ENCODE data around the gene ATP5PO. TPM values are rescaled to one million over a fixed set of nuclear protein-coding genes. Genes with fewer than 3 reads are reported as not detected.

The ATP5PO gene
- total RNA-seq, 1 experiment from 2014 or later = 254 TPM

GRCh38 chr21:33875026-33875695 is 40.4 kb downstream of the ATP5PO start:
- Histone ChIP-seq H3K27me3 (replicated peaks; ENCODE audit: insufficient read depth, low read depth, low read length, poor library complexity) (no peaks in the 10 kb centered on the region), H3K9me3 (ENCODE audit: low read depth, low read length, poor library complexity, severe bottlenecking) (no peaks in the 10 kb centered on the region), H3K27ac (ENCODE audit: low read depth, low read length, poor library complexity, severe bottlenecking) (no peak overlapping the region), H3K4me3 (ENCODE audit: low read depth, low read length, poor library complexity, severe bottlenecking) (no peak overlapping the region), H3K4me1 (ENCODE audit: insufficient read depth, low read length, poor library complexity, severe bottlenecking) (no peaks in the 10 kb centered on the region), H3K36me3 (ENCODE audit: insufficient read depth, low read length, poor library complexity, severe bottlenecking) (no peaks in the 10 kb centered on the region)
- intact Hi-C loops (cut with micrococcal nuclease; ENCODE audit: unreplicated experiment) = no loop called here
- no peak for DNase-seq (ENCODE audit: low spot score)
- TF ChIP-seq, protein P1, sequence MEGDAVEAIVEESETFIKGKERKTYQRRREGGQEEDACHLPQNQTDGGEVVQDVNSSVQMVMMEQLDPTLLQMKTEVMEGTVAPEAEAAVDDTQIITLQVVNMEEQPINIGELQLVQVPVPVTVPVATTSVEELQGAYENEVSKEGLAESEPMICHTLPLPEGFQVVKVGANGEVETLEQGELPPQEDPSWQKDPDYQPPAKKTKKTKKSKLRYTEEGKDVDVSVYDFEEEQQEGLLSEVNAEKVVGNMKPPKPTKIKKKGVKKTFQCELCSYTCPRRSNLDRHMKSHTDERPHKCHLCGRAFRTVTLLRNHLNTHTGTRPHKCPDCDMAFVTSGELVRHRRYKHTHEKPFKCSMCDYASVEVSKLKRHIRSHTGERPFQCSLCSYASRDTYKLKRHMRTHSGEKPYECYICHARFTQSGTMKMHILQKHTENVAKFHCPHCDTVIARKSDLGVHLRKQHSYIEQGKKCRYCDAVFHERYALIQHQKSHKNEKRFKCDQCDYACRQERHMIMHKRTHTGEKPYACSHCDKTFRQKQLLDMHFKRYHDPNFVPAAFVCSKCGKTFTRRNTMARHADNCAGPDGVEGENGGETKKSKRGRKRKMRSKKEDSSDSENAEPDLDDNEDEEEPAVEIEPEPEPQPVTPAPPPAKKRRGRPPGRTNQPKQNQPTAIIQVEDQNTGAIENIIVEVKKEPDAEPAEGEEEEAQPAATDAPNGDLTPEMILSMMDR (conservative IDR thresholded peaks at IDR 0.05; ENCODE audit: low read depth, low read length) = no peak
- no peak for TF ChIP-seq EZH2 (IDR thresholded peaks at IDR 0.05; ENCODE audit: borderline replicate concordance, low read depth, low read length, poor library complexity, severe bottlenecking)
- BruUV-seq (replicated peaks) = no TSS peak
- CTCF ChIA-PET = no interaction called here
- POLR2A ChIA-PET (ENCODE audit: low non-redundant PET) = no interaction called here

GRCh38 chr21:33874161-33874560 is 41.4 kb downstream of the ATP5PO start:
- no peaks in the 10 kb centered on the region for H3K9me3 ChIP-seq (ENCODE audit: low read depth, low read length, poor library complexity, severe bottlenecking)
- ChIA-PET CTCF (no interaction called here), POLR2A (ENCODE audit: low non-redundant PET) (no interaction called here)
- no peak overlapping the region for H3K4me3 ChIP-seq (ENCODE audit: low read depth, low read length, poor library complexity, severe bottlenecking)
- TF ChIP-seq, protein P1 (conservative IDR thresholded peaks at IDR 0.05; ENCODE audit: low read depth, low read length) = no peak
- TF ChIP-seq EZH2 (IDR thresholded peaks at IDR 0.05; ENCODE audit: borderline replicate concordance, low read depth, low read length, poor library complexity, severe bottlenecking) = no peak
- DNase-seq (ENCODE audit: low spot score) = no peak
- intact Hi-C loops (cut with micrococcal nuclease; ENCODE audit: unreplicated experiment) = no loop called here
- H3K4me1 ChIP-seq (ENCODE audit: insufficient read depth, low read length, poor library complexity, severe bottlenecking) = no peaks in the 10 kb centered on the region
- H3K36me3 ChIP-seq (ENCODE audit: insufficient read depth, low read length, poor library complexity, severe bottlenecking) = no peaks in the 10 kb centered on the region
- H3K27me3 ChIP-seq (replicated peaks; ENCODE audit: insufficient read depth, low read depth, low read length, poor library complexity) = no peaks in the 10 kb centered on the region
- BruUV-seq (replicated peaks) = no TSS peak
- no peak overlapping the region for H3K27ac ChIP-seq (ENCODE audit: low read depth, low read length, poor library complexity, severe bottlenecking)

DNA sequence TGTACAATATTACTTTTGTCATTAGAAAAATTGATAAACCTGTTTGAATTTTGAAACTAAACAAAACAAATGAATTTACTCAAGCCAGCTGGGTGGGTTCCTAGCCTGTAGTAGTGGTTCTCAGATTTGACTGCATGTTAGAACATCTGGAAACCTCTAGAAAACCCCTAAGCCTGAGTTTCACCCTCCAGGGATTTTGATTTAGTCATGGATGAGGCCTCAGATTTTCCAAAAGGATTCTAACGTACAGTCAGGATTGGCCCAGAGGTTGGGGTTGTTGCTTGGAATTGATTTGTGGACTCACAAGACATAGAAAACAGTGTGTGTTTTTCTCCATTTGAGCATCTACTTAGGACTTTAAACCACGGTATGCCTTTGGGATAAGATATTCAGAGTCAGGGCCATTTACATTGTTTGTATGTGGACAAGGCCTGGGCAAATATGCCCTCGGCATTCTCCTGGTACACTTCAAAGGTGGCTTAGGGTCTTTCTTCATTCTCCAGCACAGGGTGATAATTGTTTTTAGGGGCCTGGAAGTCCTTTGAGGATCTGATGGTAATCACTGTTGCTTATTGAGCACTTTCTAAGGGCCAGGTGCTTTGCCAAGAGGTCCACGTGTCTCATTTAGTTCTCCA is 42.6 kb downstream of the ATP5PO start:
- H3K27ac ChIP-seq (ENCODE audit: low read depth, low read length, poor library complexity, severe bottlenecking) = no peak overlapping the region
- BruUV-seq (replicated peaks) = no TSS peak
- H3K27me3 ChIP-seq (replicated peaks; ENCODE audit: insufficient read depth, low read depth, low read length, poor library complexity) = no peaks in the 10 kb centered on the region
- no peaks in the 10 kb centered on the region for H3K36me3 ChIP-seq (ENCODE audit: insufficient read depth, low read length, poor library complexity, severe bottlenecking)
- H3K4me3 ChIP-seq (ENCODE audit: low read depth, low read length, poor library complexity, severe bottlenecking) = no peak overlapping the region
- no peaks in the 10 kb centered on the region for H3K4me1 ChIP-seq (ENCODE audit: insufficient read depth, low read length, poor library complexity, severe bottlenecking)
- no peak for DNase-seq (ENCODE audit: low spot score)
- TF ChIP-seq EZH2 (IDR thresholded peaks at IDR 0.05; ENCODE audit: borderline replicate concordance, low read depth, low read length, poor library complexity, severe bottlenecking) = no peak
- TF ChIP-seq, protein P1 (conservative IDR thresholded peaks at IDR 0.05; ENCODE audit: low read depth, low read length) = no peak
- POLR2A ChIA-PET (ENCODE audit: low non-redundant PET) = no interaction called here
- H3K9me3 ChIP-seq (ENCODE audit: low read depth, low read length, poor library complexity, severe bottlenecking) = no peaks in the 10 kb centered on the region
- intact Hi-C loops (cut with micrococcal nuclease; ENCODE audit: unreplicated experiment) = no loop called here
- CTCF ChIA-PET = no interaction called here

Data from A673 (cell line).